GM21737 (cell line): ENCODE measurements around the gene RNU1-4.
"Not testable (repeated sequence)": the region's sequence is repeated elsewhere in the genome, so short reads cannot be mapped to it uniquely, and the experiment has no call there.

Experiments
- ATAC-seq: cut with Tn5 transposase; IDR thresholded peaks from one replicate; pipeline ENCODE4 v1.9.1; 2021; ENCODE audit warnings: mild to moderate bottlenecking, moderate library complexity; ENCODE audit not compliant: unreplicated experiment

RNU1-4 gene

GRCh38 chr1:16725439-16726245 lies 14.7 kb upstream of the RNU1-4 start:
- not testable (repeated sequence) for ATAC-seq

- no peak for ATAC-seq
These were observed 12.9 kb upstream of the RNU1-4 start for GRCh38 chr1:16727190-16728111.

GRCh38 chr1:16728243-16728949 lies 11.9 kb upstream of the RNU1-4 start:
- ATAC-seq, result not testable (repeated sequence)

- ATAC-seq, result not testable (repeated sequence)
These were observed 7.9 kb upstream of the RNU1-4 start for GRCh38 chr1:16732254-16732896.

- not testable (repeated sequence) for ATAC-seq
These were observed 914 bp downstream of the RNU1-4 start for GRCh38 chr1:16741230-16741629.

GRCh38 chr1:16747660-16748059 lies 7.3 kb downstream of the RNU1-4 start:
- ATAC-seq, result not testable (repeated sequence)

GRCh38 chr1:16748710-16749109 lies 8.4 kb downstream of the RNU1-4 start:
- not testable (repeated sequence) for ATAC-seq

- ATAC-seq, result not testable (repeated sequence)
These were observed 9.9 kb downstream of the RNU1-4 start for GRCh38 chr1:16749910-16750888.

GRCh38 chr1:16752770-16753169 lies 12.5 kb downstream of the RNU1-4 start:
- not testable (repeated sequence) for ATAC-seq

- not testable (repeated sequence) for ATAC-seq
These were observed 15.1 kb downstream of the RNU1-4 start for GRCh38 chr1:16755385-16755784.

GRCh38 chr1:16755932-16756331 lies 15.6 kb downstream of the RNU1-4 start:
- not testable (repeated sequence) for ATAC-seq

- ATAC-seq, result not testable (repeated sequence)
These were observed 17.3 kb downstream of the RNU1-4 start for GRCh38 chr1:16757574-16757973.

GRCh38 chr1:16758060-16758459 lies 17.7 kb downstream of the RNU1-4 start:
- not testable (repeated sequence) for ATAC-seq

- not testable (repeated sequence) for ATAC-seq
These were observed 18.8 kb downstream of the RNU1-4 start for GRCh38 chr1:16759041-16759493.

- ATAC-seq, result not testable (repeated sequence)
These were observed 19.5 kb downstream of the RNU1-4 start for GRCh38 chr1:16759650-16760455.

GRCh38 chr1:16760456-16760765 lies 20.1 kb downstream of the RNU1-4 start:
- ATAC-seq, result not testable (repeated sequence)

- ATAC-seq, result not testable (repeated sequence)
These were observed 20.5 kb downstream of the RNU1-4 start for GRCh38 chr1:16760801-16761200.

GRCh38 chr1:16764248-16764819 lies 24.0 kb downstream of the RNU1-4 start:
- ATAC-seq, result not testable (repeated sequence)
